HL-60 (cell line): ENCODE results near the gene APIP.

Experiments
- DNase-seq, 2 experiments: peaks; one replicate each; pipeline ENCODE4 v3.0.0-alpha.2; 2010 to 2020; ENCODE audit warnings: low read depth in 1 of 2, low spot score in 1 of 2
- H3K27ac ChIP-seq: fragments of 250-450 bp; sonication (Bioruptor Pico); replicated peaks from 2 replicates; pipeline ENCODE4 v1.5.1; 2020; ENCODE audit warnings: mild to moderate bottlenecking, moderate library complexity
- H3K27me3 ChIP-seq: fragments of 250-450 bp; sonication (Bioruptor Pico); 2 replicates; pipeline ENCODE4 v1.5.1; 2021; ENCODE audit warnings: mild to moderate bottlenecking, moderate library complexity; ENCODE audit not compliant: insufficient read depth, poor library complexity, severe bottlenecking
- H3K4me3 ChIP-seq: replicated peaks from 2 replicates; pipeline ENCODE4 v1.5.1; 2011; ENCODE audit warnings: mild to moderate bottlenecking, control low read depth, low read length; ENCODE audit not compliant: insufficient read depth
- GABPA ChIP-seq: IDR thresholded peaks from 2 replicates; pipeline ENCODE4 v1.6.1; 2012; ENCODE audit warnings: low read depth
- POLR2AphosphoS5 ChIP-seq: IDR thresholded peaks from 2 replicates; pipeline ENCODE4 v1.6.1; 2012; ENCODE audit warnings: low read depth
- SPI1 ChIP-seq: IDR thresholded peaks from 2 replicates; pipeline ENCODE4 v1.6.1; 2012; ENCODE audit warnings: low read depth, mild to moderate bottlenecking, borderline replicate concordance
- TF ChIP-seq, protein P1 (sequence below): IDR thresholded peaks from 2 replicates; pipeline ENCODE4 v1.6.1; 2012; ENCODE audit warnings: low read depth; ENCODE audit not compliant: insufficient replicate concordance
- TF ChIP-seq, protein P2 (sequence below): IDR thresholded peaks from one replicate; pipeline ENCODE4 v1.5.1; 2011; ENCODE audit warnings: low read length, control low read depth, inconsistent platforms; ENCODE audit not compliant: insufficient read depth

APIP gene

DNA sequence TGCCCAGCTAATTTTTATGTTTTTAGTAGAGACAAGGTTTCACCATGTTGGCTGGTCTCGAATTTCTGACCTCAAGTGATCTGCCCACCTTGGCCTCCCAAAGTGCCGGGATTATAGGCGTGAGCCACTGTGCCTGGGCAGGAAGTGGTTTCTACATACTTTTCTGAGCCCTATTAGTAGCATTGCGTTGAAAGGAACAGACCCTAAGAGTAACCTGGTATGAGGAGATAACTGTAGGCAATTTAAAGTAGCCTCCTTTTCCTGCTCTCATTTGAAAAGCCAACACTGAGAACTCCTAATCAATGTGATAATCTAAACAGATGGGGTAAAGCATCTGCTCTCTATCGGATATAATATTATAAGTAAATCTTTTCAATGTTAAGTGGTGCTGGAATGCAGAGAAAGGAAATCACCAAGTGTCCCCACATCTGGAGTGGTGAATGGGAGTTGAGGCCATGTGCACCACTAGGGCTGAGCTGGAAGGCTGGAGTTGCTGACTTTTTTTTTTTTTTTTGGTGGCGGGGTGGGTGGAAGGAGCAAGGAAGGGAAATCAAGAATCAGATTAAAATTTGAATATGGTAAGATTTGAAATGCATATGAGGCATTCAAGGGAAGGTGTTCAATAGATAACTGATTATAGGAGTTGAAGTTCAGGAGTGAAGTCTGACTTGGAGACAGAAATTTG, 20.9 kb upstream of the APIP start:
- TF ChIP-seq, protein P1, sequence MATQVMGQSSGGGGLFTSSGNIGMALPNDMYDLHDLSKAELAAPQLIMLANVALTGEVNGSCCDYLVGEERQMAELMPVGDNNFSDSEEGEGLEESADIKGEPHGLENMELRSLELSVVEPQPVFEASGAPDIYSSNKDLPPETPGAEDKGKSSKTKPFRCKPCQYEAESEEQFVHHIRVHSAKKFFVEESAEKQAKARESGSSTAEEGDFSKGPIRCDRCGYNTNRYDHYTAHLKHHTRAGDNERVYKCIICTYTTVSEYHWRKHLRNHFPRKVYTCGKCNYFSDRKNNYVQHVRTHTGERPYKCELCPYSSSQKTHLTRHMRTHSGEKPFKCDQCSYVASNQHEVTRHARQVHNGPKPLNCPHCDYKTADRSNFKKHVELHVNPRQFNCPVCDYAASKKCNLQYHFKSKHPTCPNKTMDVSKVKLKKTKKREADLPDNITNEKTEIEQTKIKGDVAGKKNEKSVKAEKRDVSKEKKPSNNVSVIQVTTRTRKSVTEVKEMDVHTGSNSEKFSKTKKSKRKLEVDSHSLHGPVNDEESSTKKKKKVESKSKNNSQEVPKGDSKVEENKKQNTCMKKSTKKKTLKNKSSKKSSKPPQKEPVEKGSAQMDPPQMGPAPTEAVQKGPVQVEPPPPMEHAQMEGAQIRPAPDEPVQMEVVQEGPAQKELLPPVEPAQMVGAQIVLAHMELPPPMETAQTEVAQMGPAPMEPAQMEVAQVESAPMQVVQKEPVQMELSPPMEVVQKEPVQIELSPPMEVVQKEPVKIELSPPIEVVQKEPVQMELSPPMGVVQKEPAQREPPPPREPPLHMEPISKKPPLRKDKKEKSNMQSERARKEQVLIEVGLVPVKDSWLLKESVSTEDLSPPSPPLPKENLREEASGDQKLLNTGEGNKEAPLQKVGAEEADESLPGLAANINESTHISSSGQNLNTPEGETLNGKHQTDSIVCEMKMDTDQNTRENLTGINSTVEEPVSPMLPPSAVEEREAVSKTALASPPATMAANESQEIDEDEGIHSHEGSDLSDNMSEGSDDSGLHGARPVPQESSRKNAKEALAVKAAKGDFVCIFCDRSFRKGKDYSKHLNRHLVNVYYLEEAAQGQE = no peak
- TF ChIP-seq POLR2AphosphoS5 (no peak), GABPA (no peak), SPI1 (no peak)
- TF ChIP-seq, protein P2, sequence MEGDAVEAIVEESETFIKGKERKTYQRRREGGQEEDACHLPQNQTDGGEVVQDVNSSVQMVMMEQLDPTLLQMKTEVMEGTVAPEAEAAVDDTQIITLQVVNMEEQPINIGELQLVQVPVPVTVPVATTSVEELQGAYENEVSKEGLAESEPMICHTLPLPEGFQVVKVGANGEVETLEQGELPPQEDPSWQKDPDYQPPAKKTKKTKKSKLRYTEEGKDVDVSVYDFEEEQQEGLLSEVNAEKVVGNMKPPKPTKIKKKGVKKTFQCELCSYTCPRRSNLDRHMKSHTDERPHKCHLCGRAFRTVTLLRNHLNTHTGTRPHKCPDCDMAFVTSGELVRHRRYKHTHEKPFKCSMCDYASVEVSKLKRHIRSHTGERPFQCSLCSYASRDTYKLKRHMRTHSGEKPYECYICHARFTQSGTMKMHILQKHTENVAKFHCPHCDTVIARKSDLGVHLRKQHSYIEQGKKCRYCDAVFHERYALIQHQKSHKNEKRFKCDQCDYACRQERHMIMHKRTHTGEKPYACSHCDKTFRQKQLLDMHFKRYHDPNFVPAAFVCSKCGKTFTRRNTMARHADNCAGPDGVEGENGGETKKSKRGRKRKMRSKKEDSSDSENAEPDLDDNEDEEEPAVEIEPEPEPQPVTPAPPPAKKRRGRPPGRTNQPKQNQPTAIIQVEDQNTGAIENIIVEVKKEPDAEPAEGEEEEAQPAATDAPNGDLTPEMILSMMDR = no peak
- Histone ChIP-seq H3K27me3 (no peaks in the 10 kb centered on the region), H3K27ac (no peak overlapping the region), H3K4me3 (no peak overlapping the region)
- no peak for DNase-seq

DNA sequence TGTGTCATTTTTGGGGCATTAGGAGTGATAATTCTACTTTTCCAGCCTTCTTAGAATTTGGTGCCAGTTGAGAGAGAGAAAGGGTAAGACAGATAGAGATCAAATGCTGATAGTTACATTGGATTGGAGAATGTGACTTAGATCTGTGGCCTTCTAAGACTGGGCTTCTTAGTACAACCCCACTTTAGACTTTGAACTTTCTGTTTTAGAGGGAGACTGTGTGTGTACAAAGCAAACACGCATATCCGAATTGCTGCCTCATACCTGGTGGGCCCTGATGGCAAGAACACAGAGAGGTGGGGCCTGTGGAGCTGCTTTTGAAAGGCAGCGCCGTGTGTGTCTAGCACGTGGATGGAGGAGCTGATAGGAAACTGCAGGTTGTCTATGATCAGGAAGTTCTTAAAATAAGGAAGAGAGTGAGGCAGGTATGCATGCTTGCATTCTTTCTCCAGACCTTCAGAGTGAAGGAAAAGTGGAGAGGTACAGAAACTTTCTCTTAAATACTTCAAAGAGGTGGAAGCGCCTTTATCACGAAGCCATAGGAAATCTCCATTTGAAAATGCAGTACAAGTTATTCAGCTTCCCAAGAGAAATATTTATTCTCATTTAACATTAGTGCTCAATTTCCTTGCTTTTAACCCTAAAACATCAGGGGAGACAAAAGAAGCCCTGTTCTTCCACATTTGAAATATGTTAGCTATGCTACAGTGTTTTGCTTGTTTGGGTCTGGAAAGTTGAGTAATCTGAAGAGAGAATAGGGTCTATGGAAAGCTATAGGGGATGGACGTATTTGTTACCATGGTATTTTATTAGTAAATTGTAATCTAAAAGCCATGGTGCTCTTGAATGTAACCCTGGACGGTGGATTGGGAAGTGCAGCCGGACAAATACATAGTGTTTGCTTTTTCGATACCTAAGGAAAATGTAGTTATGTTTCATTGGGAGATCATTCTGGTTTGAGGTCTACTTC, 13.9 kb upstream of the APIP start:
- no peak for TF ChIP-seq GABPA
- TF ChIP-seq POLR2AphosphoS5 = no peak
- TF ChIP-seq SPI1 = no peak
- TF ChIP-seq, protein P2 = no peak
- TF ChIP-seq, protein P1 = no peak
- H3K27me3 ChIP-seq = no peaks in the 10 kb centered on the region
- H3K27ac ChIP-seq = no peak overlapping the region
- H3K4me3 ChIP-seq = no peak overlapping the region
- no peak for DNase-seq

GRCh38 chr11:34928960-34929680, 12.9 kb upstream of the APIP start:
- no peaks in the 10 kb centered on the region for H3K27me3 ChIP-seq
- no peak for TF ChIP-seq GABPA
- TF ChIP-seq, protein P1 = no peak
- TF ChIP-seq SPI1 = no peak
- TF ChIP-seq, protein P2 = no peak
- no peak for TF ChIP-seq POLR2AphosphoS5
- H3K4me3 ChIP-seq = no peak overlapping the region
- no peak for DNase-seq
- no peak overlapping the region for H3K27ac ChIP-seq
